ENCODE measurements around the gene PDYN.

The PDYN gene

DNA sequence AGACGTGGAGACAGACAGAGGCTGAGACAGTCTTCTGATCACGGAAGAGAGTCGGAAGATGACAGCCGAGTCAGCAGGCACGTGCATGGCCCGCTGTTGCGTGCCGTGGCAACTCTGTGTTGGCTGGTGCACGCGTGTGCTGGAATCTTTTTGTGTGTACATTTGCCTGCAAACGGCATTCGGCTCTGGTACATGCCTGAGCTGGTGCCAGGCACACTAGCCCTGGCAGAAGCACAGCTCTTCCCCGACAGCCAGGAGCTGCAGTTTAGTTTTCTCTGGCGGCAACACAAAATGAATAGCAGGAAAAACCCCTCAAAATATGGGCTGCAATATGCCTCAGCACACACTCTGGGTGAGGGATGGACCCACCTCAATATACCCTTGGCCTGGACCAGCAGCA, 769 bp upstream of the PDYN start:
- DNase-seq (ENCODE audit: low spot score): no peak

DNA sequence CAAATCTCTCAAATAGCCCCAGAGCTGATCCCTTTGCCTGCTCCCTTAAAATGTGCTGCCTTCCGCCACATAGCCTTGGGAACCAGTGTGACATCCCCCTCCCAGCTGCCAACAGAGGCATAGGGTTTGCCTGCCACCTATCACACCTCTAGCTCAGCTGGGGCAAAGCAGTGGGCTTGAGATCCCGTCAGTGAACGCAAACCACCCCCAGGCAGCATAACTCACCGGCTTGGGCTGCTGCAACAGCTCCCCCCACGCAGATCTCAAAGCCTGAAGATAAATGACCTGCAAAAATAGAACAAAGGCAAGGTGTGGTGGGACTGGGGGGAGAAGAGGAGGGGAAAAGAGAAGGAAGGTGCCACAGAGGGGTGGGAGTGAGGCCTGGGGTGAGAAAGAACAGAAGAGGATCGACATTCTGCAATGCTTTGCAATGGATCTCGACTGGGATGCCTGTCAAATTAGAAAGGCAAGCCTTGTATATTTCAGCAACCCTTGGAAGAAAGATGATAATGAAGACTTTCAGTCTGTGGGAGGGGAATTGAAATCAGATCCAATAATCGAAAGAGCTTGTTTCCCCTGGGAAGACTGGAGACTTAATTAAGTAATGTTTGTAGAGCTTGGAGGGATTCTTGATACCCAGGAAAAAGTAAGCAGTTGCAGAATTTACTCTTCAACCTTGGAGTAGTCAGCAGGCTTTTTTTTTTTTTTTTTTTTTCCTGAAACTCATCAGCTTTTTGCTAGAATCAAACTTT, 1.3 kb downstream of the PDYN start:
- no peak for DNase-seq (ENCODE audit: low spot score)

DNA sequence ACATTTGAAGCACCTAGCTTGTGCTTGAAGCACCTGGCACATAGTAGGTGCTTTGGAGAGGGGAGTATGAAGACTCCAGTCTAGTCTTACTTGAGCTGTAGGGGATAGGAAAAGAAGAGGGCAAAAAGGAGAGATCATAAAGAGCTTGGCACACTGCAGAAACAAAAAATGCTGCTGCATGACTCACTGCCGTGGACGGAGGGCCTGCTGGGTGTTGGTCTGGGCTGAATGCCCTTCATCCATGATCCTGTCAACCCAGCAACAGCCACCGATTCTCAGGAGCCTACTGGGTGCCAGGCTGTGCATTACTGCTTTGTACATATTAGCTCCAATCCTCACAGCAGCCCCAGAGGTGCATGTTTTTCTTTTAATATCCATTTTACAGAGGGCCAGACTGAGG, 6.0 kb downstream of the PDYN start:
- DNase-seq (ENCODE audit: low spot score): no peak

DNA sequence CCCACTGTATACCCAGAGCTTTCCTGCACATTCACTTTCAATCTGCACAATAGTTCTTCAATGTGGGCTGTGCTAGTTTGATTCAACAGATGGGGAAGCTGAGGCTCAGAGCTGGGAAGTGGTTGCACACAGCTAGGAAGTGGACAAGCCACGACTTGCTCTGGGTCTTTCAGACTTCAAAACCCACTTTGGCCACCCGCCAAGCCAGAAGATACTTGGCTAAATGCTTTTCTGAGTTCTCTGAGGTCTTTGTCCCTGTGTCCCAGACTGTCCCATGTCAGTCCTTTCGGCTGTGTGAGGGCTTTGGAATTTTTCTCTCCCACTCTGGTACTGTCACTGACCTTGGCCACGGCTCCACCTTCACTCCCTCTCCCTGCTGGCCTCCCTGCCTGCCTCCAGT, 10.6 kb downstream of the PDYN start:
- no peak for DNase-seq (ENCODE audit: low spot score)

DNA sequence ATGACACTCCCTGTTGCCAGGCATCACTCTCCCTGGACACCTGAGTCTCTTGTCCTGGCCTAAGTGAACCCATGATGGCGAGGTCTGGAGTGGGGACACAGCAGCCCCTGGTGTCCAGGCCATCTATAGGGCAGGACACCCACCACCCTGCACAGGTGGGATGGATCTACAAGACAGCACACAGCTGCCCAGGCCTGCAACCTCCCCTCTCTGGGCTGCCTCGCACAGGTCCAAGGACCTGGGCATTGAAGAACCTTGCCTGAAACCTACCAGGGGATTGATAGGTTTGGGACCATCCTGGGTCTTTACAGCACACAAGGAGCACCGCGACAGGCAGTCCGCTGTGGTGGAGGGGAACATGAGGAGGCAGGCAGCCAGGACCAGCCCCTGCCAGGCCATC, 11.2 kb downstream of the PDYN start:
- DNase-seq (ENCODE audit: low spot score): no peak

DNA sequence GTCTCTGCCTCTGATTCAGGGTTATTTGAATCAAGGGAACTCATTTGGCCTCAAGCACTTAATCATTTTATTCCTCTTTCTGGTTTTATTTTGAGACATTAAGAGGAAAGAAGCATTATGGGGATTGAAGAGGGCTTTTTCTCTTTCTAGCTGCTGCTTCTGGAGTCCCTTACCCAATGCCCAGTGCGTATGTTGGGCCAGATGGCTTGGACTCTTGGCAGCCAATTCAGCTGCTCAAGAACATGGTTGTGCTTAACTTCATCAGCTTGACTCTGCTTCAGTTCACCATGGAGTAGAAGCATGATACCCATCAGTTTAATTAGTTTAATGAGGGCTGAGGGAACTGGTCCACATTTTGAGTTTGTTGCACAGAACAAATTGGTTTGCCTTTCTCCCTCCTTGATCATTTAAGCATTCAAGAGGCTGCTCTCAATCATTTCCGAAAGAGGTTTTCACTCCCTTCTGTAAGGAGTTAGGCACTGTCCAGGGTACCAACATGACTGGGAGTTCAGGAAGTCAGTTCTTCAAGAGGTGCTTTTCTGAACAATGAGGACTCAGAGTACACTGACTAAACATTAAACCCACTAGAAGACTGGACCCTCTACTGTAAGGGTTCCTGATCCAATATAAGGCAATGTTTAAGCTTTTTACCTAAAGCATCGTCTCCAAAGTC, 14.6 kb downstream of the PDYN start:
- no peak for DNase-seq (ENCODE audit: low spot score)

DNA sequence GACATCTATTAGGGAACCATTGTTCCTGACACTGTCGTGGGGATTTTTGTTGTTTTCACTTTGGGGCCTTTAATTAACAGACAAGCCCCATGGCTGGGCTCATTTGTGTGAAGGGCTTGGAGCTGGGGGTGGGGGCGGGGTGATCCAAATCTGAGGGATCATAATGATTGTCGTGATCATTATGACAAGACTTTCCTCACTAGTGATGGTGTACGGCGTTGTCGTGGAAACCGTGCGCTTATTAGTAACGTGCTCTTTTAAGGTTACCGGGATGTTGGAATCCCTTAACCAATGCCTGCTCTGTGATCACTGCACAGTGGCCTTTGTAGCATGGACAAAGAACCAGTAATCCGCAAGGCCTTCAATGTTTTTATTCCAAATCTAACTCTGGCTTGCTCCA, 18.6 kb downstream of the PDYN start:
- no peak for DNase-seq (ENCODE audit: low spot score)

DNA sequence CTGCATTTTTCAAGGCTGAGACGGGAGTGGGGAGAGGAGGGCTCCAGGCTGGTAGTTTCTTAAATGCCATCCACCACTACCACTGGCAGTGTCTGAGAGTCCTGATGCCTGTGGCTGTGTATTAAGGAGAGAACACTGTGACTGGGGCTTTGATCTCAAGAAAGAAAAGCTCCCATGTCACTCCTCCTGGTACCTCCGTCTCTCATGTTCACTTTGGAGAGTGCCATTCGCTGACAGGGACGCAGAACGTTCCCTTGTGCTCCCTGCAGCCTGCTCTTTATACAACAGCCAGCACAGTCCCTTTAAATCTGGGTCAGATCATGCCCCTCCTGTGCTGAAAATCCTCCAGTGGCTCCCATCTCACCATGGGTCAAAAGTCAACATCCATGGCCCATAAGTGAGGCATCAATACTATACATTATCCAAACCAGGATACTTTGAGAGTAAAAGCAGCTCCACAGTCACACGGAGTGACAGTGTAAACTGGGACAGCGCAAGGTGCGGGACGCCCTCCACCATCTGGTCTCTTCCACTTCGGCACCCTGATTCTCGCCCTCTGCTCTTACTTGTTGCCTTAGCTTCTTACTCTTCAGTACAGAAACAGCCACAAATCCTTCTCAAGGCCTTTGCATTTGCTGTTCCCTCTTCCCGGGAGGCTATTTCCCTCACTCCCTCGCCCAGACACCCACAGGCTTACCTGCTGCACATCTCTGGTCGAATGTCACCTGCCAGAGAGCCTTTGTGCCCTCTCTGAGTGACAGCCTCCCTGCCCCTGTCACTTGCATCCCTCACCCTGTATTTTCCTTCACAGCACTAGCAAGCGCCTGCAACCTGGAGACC, 20.0 kb downstream of the PDYN start:
- DNase-seq (ENCODE audit: low spot score): no peak

DNA sequence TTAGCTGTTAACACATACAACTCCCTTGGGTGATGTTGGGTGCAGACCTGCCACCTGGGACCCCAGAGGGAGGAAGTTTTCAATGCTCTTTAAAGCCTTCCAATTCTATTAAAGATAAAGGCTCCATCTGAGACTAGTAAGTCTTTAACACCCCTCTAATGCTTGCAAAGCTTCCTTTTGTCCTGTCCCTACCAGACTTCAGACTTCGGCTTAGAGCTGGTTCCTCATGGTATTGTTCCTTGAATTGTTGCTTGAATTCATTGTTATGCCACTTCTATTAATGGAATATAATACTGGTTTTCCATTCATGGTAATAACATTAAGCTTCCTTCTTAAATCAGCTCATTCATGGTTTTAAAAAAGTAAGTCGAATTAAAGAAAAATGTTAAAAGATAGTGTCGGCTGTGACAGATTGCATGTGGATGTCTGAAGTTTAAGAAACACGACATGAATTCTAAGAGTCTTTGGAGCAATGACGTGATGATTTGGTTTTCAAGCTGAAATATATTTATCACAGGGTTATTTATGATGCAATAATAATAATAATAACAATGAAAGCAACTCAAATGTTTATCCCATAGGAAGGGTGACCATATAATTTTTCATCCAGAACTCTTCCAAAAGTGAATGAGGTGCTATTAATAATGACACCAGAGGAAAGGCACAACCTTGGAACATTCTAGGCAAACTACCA, 21.8 kb downstream of the PDYN start:
- no peak for DNase-seq (ENCODE audit: low spot score)

DNA sequence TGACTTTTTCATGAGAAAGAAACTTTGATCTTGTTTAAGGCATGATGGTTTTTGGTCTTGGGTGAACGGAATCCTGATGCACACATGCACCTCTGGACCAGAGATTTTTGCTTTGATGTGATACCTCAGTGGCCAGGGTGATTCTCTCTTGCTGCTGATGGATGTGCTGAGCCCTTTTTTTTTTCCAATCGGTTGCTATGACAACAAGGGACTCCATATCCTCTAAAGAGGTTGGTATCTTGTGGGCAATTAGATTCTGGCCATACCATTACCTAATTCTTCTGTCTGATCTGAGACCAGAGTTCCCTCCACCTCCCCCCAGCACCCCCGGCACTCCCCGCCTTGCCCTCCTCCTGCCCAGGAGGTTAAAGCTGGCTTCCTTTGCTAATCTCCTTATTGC, 24.9 kb downstream of the PDYN start:
- DNase-seq (ENCODE audit: low spot score): no peak

DNA sequence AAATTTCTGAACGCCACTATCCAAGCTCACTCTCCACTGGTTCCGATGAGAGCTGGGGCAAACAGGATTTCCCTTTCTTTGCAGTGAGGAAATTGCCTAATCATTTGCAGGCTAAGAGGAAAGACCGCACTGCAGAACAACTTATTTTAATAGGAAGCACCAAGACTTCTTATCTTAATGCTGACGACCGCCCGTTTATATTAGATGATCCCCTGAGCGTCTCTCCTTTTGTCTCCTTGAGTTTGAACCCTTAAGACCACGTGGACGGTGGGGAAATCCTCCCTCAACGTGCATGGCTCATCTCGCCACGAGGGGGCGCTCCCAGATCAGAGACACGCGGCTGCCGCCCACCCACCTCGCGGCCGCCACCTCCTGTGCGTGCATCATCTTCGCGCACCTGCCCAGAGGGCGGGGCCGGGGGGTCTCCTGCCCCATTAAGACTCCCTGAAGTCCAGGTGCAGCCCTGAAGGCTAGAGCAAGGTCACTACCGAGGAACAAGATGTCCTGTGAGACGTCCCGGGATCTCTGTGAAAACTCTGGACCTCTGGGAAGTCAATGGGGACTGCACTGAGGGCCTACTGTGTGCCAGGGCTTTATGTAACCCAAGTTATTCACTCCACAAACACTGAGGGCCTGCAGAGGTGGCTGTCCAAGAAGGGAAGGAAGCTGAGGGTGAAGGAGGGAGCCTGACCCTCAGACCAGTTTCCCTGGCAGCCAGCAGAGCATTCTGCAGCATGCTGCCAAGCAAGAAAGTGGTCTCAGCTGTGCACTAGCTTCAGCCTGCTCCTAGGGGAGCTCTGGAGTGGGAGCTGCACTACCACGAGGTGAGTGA, 28.1 kb downstream of the PDYN start:
- DNase-seq (ENCODE audit: low spot score): peak; percentile 75

DNA sequence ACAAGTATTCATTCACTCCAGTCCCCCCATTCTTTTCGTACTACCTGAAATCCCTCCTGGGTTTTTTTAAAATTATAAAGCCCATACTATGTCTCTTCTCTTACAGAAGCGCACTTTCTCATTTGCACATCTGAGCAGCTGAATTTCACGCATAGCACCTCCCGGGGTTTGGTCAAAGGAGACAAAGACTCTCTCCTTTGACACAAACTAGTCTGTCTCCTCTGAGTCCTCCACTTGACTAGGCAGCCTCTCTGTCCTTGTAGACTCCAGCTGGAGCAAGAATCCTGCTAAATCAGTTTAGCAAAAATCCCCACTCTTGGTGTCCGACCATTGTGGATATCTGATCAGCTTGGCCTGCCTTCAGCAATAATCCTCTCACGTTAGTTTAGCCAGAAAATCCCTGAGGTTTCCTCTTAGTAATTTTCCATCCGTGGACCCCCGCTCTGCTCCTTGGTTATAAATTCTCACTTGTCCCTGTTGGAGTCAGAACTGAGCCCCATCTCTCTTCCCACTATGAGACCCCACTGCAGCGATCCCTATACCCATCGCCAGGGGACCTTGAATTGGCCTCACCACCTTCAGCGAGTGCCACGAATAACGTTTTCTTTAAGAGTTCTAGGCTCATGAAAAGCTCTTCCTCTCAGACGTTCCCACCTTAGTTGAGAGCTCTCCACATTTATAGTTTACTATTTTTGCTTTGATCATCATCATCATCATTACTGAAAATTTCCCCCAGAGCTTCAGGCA, 29.0 kb downstream of the PDYN start:
- no peak for DNase-seq (ENCODE audit: low spot score)

DNA sequence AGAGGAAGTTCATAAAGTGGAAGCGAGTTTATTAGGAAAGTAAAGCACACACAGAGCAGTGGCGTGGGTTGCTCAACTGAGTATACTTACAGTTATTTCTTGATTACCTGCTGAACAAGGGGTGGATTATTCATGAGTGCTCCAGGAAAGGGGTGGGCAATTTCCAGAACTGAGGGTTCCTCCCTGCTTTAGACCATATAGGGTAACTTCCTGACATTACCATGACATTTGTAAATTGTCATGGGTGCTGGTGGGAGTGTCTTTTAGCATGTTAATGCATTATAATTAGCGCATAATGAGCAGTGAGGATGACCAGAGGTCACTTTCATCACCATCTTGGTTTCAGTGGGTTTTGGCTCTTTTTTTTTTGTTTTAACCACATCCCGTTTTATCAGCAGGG, 29.8 kb downstream of the PDYN start:
- DNase-seq (ENCODE audit: low spot score): no peak

DNA sequence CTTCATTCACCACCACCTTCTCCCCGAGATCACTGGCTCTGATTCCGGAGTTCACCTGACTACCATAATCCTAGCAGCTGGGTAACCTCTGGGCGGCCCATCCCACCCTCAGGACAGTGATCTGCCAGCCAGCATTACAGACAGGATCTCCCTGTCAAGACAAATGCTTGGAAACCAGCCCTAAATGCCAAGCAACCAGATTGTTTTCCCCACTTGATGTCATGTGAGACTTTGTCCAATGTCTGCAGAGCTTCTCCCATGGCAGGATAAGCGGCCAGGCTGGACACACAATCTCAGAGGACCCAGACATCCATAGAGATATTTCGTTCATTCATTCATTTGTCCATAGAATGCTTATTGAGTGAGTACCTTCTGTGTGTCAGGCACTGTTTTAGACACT, 32.5 kb downstream of the PDYN start:
- DNase-seq (ENCODE audit: low spot score): no peak

DNA sequence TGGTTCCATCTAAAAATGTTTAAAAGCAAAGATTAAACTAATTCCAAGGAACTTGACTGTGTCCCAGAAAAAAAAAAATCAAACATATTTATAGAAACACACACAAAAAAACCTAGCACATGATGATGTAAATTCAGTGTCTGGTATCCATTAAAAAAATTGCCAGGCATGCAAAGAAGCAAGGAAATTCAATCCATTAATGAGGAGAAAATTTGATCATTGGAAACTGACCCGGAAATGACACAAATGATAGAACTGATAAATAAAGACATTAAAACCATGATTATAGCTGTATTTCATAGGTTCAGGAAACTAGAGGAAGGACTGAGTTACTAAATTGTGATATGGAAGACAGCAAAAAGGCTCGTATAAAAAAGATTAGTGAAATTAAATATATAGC, 34.7 kb downstream of the PDYN start:
- no peak for DNase-seq (ENCODE audit: low spot score)

DNA sequence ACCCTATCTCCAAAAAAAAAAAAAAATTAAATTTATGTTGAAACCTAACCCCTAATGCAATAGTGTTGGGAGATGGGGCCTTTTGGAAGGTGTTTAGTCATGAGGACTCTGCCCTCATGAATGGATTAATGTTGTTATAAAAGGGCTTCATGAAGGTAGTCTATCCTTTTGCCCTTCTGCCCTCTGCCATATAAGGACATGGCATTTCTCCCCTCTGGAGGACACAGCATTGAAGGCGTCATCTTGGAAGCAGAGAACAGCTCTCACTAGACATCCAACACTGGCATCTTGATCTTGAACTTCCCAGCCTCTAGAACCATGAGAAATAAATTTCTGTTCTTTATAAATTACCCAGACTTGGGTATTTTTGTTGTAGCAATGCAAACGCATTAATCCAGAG, 35.4 kb downstream of the PDYN start:
- DNase-seq (ENCODE audit: low spot score): no peak

DNA sequence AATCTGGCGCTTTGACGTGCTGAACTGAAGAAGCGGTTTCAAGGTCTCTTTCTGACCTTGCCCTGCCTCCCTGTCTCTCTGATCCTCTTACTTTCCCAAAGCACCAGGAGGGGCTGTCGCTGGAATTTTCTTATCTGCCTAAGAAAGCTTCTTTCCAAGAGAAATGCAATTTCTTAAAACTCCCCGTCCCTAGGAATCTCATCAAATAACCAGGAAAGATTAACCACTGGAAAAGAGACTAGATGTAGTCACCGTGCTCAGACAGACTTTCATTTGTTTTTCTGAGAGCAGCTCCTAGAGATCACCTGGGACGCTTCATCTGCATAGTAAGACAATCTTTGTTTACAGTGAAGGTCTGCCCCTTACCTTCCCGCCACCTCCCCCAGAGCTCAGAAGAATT, 38.6 kb downstream of the PDYN start:
- DNase-seq (ENCODE audit: low spot score): no peak

DNA sequence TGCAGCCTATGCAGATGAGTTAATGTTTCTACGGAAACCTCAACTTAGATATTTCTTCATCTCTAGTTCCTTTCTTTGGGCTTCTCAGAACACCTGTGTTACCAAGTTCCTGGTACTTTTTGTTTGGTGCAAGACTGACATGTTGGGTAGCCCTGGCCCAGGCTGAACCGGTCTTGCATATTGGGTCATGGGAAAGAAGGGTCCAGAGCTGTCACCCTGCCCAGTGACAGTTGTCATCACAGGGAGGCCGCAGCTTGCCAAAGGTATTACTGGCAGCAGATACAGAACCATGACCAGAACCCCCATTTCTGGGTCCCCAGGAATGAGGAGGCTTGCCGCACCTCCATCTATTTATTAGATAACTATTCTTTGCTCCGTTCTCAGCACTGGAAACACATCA, 40.2 kb downstream of the PDYN start:
- no peak for DNase-seq (ENCODE audit: low spot score)

DNA sequence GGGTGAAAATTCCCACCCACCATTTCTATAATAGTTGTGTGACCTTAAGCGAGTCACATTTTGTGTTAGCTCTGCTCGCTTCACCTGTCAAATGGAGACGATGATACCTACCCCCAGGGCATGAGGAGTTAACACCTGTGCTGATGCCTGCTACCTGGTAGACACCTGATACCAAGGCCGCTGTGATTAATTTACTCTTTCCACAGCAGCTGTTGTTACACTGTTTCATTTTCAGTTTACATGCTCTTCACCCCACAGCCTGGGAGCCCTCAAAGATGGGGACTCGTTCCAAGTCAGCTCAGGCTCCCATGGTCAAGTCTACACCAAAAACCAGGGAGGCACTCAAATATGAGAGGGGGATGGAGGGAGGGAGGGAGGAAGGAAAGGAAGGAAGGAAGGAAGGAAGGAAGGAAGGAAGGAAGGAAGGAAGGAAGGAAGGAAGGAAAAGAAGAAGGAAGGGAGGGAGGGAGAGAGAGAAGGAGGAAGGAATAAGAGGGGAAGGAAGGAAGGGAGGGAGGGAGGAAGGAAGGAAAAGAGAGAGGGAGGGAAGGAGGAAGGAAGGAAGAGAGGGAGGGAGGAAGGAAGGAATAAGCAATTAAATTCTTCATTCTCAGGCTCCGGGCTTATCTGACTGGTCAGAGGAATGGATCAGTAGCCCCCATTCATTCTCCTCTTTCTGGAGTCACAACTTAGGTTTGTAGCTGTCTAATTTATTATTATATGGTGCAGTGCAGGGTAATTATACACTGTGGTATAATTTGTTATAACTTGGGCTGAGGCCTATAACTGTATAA, 40.9 kb downstream of the PDYN start:
- DNase-seq (ENCODE audit: low spot score): no peak
